Lower leg skin (tissue), 3 donors: ENCODE results near the gene GTF2F1.

ENCODE experiments used
- CTCF ChIP-seq, 3 donors: fragments of 450-650 bp; IDR thresholded peaks; one replicate each; pipeline ENCODE4 v1.5.1; 2016; ENCODE audit warnings: antibody characterized with exemption in 3 of 3, mild to moderate bottlenecking in 3 of 3, moderate library complexity in 2 of 3
- POLR2A ChIP-seq, 2 donors: fragments of 450-650 bp; IDR thresholded peaks; one replicate each; pipeline ENCODE4 v1.6.1; 2016 to 2017; ENCODE audit warnings: antibody characterized with exemption in 2 of 2, mild to moderate bottlenecking in 1 of 2, moderate library complexity in 1 of 2

- TF ChIP-seq CTCF (IDR thresholded peaks at IDR 0.05): no peak
- TF ChIP-seq POLR2A (IDR thresholded peaks at IDR 0.05): no peak
These were observed 16.3 kb downstream of the GTF2F1 start for GRCh38 chr19:6376512-6377190.
